Cerebellar cortex (tissue), 1 donor: Measurements from ENCODE around the gene CDON.

Experiments
- DNase-seq: peaks from one replicate; pipeline ENCODE4 v3.0.0-alpha.2; 2015; ENCODE audit warnings: low spot score

The CDON gene

GRCh38 chr11:126083829-126084607 is 21.4 kb upstream of the CDON start:
- no peak for DNase-seq

GRCh38 chr11:126082251-126083109 is 19.8 kb upstream of the CDON start:
- no peak for DNase-seq

- DNase-seq: no peak
Measured at GRCh38 chr11:126081915-126082250, 19.2 kb upstream of the CDON start.

GRCh38 chr11:126080161-126080941 is 17.7 kb upstream of the CDON start:
- peak; percentile 16 for DNase-seq

GRCh38 chr11:126079621-126080124 is 17.0 kb upstream of the CDON start:
- DNase-seq: no peak

- DNase-seq: no peak
Measured at GRCh38 chr11:126076641-126077040, 14.0 kb upstream of the CDON start.

- DNase-seq: no peak
Measured at GRCh38 chr11:126072801-126073594, 10.3 kb upstream of the CDON start.

- no peak for DNase-seq
Measured at GRCh38 chr11:126072141-126072741, 9.6 kb upstream of the CDON start.

- DNase-seq: no peak
Measured at GRCh38 chr11:126063507-126063852, 814 bp upstream of the CDON start.

- peak; percentile 90 for DNase-seq
Measured at GRCh38 chr11:126061707-126062678, 673 bp downstream of the CDON start.

- peak; percentile 54 for DNase-seq
Measured at GRCh38 chr11:126060757-126061171, 1.9 kb downstream of the CDON start.

GRCh38 chr11:126059238-126059781 is 3.4 kb downstream of the CDON start:
- DNase-seq: peak; percentile 54

- DNase-seq: peak; percentile 27
Measured at GRCh38 chr11:126058105-126058874, 4.4 kb downstream of the CDON start.

- no peak for DNase-seq
Measured at GRCh38 chr11:126054882-126055281, 7.8 kb downstream of the CDON start.

- DNase-seq: no peak
Measured at GRCh38 chr11:126054408-126054807, 8.3 kb downstream of the CDON start.

GRCh38 chr11:126053415-126054286 is 9.0 kb downstream of the CDON start:
- peak; percentile 13 for DNase-seq

- peak; percentile 25 for DNase-seq
Measured at GRCh38 chr11:126051117-126051516, 11.5 kb downstream of the CDON start.

GRCh38 chr11:126049159-126049558 is 13.5 kb downstream of the CDON start:
- no peak for DNase-seq
